Heart left ventricle (tissue), 16 donors: ENCODE measurements around the gene KRTAP10-10. TPM values are rescaled to one million over a fixed set of nuclear protein-coding genes. Genes with fewer than 3 reads are reported as not detected.
A peak's percentile ranks its signal among the peaks of the same experiment; 100 is the strongest.
"Not testable (repeated sequence)": the region's sequence is repeated elsewhere in the genome, so short reads cannot be mapped to it uniquely, and the experiment has no call there.

Experiments used
- ATAC-seq, 4 donors: fragments of 200-7000 bp; cut with Tn5 transposase; one replicate each; pipeline ENCODE4 v1.9.1; 2020 to 2022; ENCODE audit warnings: moderate library complexity in 4 of 4, mild to moderate bottlenecking in 3 of 4, moderate number of reproducible peaks in 1 of 4
- DNase-seq, 5 donors: peaks; one replicate each; pipeline ENCODE4 v3.0.0-alpha.2; 2020
- H3K27ac ChIP-seq, 12 donors: fragments of 200-600 bp; sonication (generic) in 4 of 12; one replicate each; pipeline versions ENCODE4 v1.5.0 to v1.8.0; 2016 to 2022; ENCODE audit warnings: mild to moderate bottlenecking in 2 of 12
- H3K27me3 ChIP-seq, 9 donors: fragments of 200-600 bp; sonication (generic) in 2 of 9; one replicate each; pipeline versions ENCODE4 v1.5.1 to v1.8.0; 2016 to 2022; ENCODE audit warnings: mild to moderate bottlenecking in 3 of 9
- H3K36me3 ChIP-seq, 9 donors: fragments of 200-600 bp; sonication (generic) in 2 of 9; one replicate each; pipeline versions ENCODE4 v1.5.0 to v1.8.0; 2018 to 2022; ENCODE audit warnings: mild to moderate bottlenecking in 2 of 9
- H3K4me1 ChIP-seq, 12 donors: fragments of 200-600 bp; sonication (generic) in 4 of 12; one replicate each; pipeline versions ENCODE4 v1.5.0 to v1.8.0; 2016 to 2022; ENCODE audit warnings: mild to moderate bottlenecking in 3 of 12
- H3K4me3 ChIP-seq, 12 donors: fragments of 200-600 bp; sonication (generic) in 4 of 12; one replicate each; pipeline versions ENCODE4 v1.5.0 to v1.8.0; 2017 to 2022; ENCODE audit warnings: mild to moderate bottlenecking in 9 of 12, moderate library complexity in 4 of 12
- H3K9me3 ChIP-seq, 12 donors: fragments of 200-600 bp; sonication (generic) in 4 of 12; one replicate each; pipeline versions ENCODE4 v1.5.0 to v1.8.0; 2016 to 2022; ENCODE audit warnings: mild to moderate bottlenecking in 1 of 12
- CTCF ChIP-seq, 12 donors: fragments of 200-600 bp; sonication (generic) in 4 of 12; IDR thresholded peaks; one replicate each; pipeline versions ENCODE4 v1.5.0 to v1.8.0; 2018 to 2022; ENCODE audit warnings: antibody characterized with exemption in 12 of 12, mild to moderate bottlenecking in 5 of 12
- POLR2A ChIP-seq, 2 donors: fragments of 450-650 bp; IDR thresholded peaks; one replicate each; pipeline ENCODE4 v1.6.1; 2017; ENCODE audit warnings: antibody characterized with exemption in 2 of 2, mild to moderate bottlenecking in 2 of 2, moderate library complexity in 2 of 2
- WGBS, 4 donors: extraction: QIAGEN DNeasy Blood & Tissue Kit in 2 of 4; methylation state at CpG; one replicate each; pipeline versions ENCODE4 v1.1.5 to v1.1.7; 2013 to 2018; 5-methylcytosine and 5-hydroxymethylcytosine counted together
- intact Hi-C, 10 donors: fragments of 100-400 bp; cut with DNase I; formaldehyde crosslinking; loops; one replicate each; pipeline versions ENCODE4 v1.11.1 to v1.14.2; 2022
- polyA plus RNA-seq, 2 donors: library from polyadenylated mRNA; stranded (reverse); fragments of 200-250 nt; gene quantifications; one replicate each; pipeline ENCODE4 v1.2.3, GENCODE V29; 2013
- total RNA-seq, 9 donors: library from RNA; depleted of rRNA in 2 of 9; stranded (reverse); fragments of >200 nt in 2 of 9; fragmentation: NEBNext Ultra II Directional in 3 of 9; extraction: Animal tissue kit (Norgen Biotek cat#: 25700) in 3 of 9; gene quantifications; one replicate each; pipeline versions ENCODE4 v1.1.0 to v1.2.4, GENCODE V29; 2016 to 2023
- donor health status: ischemic (EF 13 %, LVEDD 7.1; RV severe dilation, severe dysfunction).
- donor health status: healthy with polysubstance abuse.
- donor health status: DM: no; HTN: yes; CAD: no.
- donor health status: DM: no; HTN: no; CAD: no.
- donor health status: ischemic (EF 25% LVEDD 6.9; RV normal size, moderate dysfunction).
- donor health status: ischemic (EF 25% LVEDD 5.7; RV mildly dilated, moderate dysfunction).
- donor health status: healthy.
- donor health status: DM: yes; HTN: yes; CAD: no.
- donor health status: ischemic (EF 35%, LVEDD 5.7; RV mildly dilated, moderate dysfunction).
- donor health status: nonischemic (EF 11% LVEDD 7.7; RV severe dilation, severe dysfunction).
- donor health status: DM: yes; HTN: yes; CAD: no.
- donor health status: PGD.
- donor health status: ischemic (EF 29% LVEDD 5.4; RV normal size, mild dysfunction).
- donor health status: nonischemic (EF 23%, LVEDD 6.1; RV moderate dilation, normal function).

KRTAP10-10 gene
- total and polyA plus RNA-seq, 11 donors: not detected

GRCh38 chr21:44590311-44590721 is 46.8 kb upstream of the KRTAP10-10 start:
- DNase-seq: peak in 1 of 5 donors; percentile 22
- Histone ChIP-seq H3K27me3 (peaks cover 0 to 27% (median 0%) of the 10 kb centered on the region in 9 donors), H3K27ac (no peak overlapping the region), H3K4me3 (no peak overlapping the region), H3K4me1 (peaks cover 0 to 9% (median 0%) of the 10 kb centered on the region in 12 donors), H3K9me3 (peaks cover 0 to 3% (median 0%) of the 10 kb centered on the region in 12 donors), H3K36me3 (no peaks in the 10 kb centered on the region)
- intact Hi-C loops: no loop called here
- 76 to 86% (median 80%) methylated on average over 1 to 10 of the region's 10 CpGs for WGBS, 4 donors
- TF ChIP-seq CTCF (IDR thresholded peaks at IDR 0.05) (no peak), POLR2A (IDR thresholded peaks at IDR 0.05) (no peak)
- no peak for ATAC-seq

DNA sequence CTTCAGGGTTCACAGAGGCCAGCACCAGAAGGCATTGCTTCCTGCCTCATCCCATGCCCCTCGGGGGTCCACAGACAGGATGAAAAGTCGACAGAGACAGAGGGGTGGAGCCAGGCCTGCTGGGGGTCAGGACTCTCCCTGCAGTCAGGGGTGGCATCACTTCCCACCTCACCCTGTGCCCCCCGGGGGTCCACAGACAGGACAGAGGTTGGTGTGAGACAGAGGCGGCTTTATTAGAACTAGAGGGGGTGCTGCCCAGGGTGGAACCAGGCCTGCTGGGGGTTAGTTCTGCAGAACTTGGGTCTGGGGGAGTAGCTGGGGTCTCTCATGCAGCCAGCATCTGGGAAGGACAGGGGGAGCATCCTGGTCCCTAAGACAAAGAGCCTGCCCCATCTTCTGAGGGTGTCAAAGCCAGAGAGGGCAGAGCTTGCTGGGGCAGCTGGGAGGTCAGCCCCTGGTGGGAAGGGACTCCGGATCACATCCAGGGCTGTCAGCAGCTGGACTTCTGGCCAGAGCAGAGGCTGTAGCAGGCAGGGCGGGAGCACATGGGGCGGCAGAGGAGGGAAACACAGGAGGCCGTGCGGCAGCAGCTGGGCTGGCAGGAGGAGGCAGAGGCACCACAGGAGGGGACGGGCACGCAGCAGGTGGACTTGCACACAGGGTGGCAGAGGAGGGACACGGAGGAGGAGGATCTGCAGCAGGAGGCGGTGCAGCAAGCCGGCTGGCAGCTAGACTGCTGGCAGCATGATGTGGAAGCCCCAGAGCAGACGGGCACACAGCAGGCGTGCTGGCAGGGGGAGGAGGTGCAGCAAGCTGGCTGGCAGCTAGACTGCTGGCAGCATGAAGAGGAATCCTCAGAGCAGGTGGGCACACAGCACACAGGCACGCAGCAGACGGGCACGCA is 46.0 kb upstream of the KRTAP10-10 start:
- intact Hi-C loops, H3K27ac ChIP-seq, H3K36me3 ChIP-seq, DNase-seq, H3K4me3 ChIP-seq, ATAC-seq, H3K4me1 ChIP-seq, H3K9me3 ChIP-seq: not testable (repeated sequence)
- H3K27me3 ChIP-seq: peaks cover 0 to 18% (median 0%) of the 10 kb centered on the region in 9 donors
- 48 to 74% (median 56%) methylated on average over 10 to 18 of the region's 19 CpGs for WGBS, 4 donors

- H3K27ac ChIP-seq, H3K4me1 ChIP-seq, H3K36me3 ChIP-seq, intact Hi-C loops, H3K4me3 ChIP-seq, H3K9me3 ChIP-seq: not testable (repeated sequence)
- H3K27me3 ChIP-seq: peaks cover 0 to 12% (median 0%) of the 10 kb centered on the region in 9 donors
- DNase-seq (peak in 1 of 5 donors; percentile 29), ATAC-seq (peak in 1 of 4 donors; percentile 33)
- 20 to 63% (median 35%) methylated on average over 1 to 4 of the region's 4 CpGs for WGBS, 4 donors
These were observed 45.4 kb upstream of the KRTAP10-10 start for GRCh38 chr21:44591801-44592130.

DNA sequence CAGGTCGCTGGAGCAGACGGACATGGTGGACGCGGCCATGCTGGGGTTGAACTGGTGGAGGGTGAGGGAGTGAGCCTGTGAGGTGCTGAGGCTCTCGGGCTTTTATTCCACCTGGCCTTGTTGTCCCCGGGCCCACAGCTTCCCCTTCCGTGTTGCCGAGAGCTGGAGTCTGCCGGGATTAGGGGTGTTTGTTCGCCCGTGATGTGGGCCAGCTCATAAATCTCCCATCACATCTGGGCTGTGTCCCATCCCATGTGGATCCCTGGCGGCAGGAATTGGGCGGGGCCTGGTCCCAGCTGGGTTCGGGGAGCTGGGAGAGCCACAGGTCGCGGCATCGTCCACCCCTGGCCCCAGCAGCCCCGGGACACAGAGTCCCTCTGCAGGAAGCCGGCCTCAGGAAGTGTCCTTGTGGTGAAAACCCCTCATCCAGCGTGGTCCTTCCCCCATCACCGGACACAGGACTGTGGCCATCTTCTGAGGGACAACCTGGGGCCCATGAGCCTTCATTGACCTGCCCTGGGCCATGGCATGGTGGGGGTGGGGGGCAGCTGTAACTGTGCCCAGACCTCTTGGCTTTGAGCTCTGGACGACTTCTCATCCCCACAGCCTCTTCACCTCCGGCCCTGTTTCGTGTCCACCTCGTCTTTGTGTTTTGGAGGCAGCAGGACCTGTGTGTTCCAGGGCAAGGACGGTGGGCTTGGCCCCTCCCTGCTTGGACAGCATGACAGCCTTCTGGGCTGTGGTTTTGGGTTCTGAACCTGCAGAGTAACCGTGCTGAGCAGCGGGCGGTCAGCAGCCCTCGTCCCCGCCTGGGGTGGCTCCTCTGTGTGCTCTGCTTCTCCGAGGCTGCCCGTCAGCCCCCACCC is 44.5 kb upstream of the KRTAP10-10 start, which contains the start of gene KRTAP10-6:
TSS of gene KRTAP10-6 (minus strand) at position 60 of the 866 bp plus-strand sequence. CDS start at position 39, 21 bp downstream.
- Histone ChIP-seq H3K4me3 (no peak within 1 kb of the TSS), H3K9me3 (no peaks in the 10 kb centered on the region), H3K36me3 (no peaks in the 10 kb centered on the region), H3K4me1 (peaks cover 0 to 9% (median 0%) of the 10 kb centered on the region in 12 donors), H3K27ac (no peak within 1 kb of the TSS), H3K27me3 (peaks cover 0 to 12% (median 0%) of the 10 kb centered on the region in 9 donors)
- peak in 1 of 4 donors; percentile 35 for ATAC-seq
- DNase-seq: peak in 1 of 5 donors; percentile 22
- WGBS, 4 donors: 66 to 72% (median 69%) methylated on average over 25 to 33 of the region's 33 CpGs
- intact Hi-C loops: no loop called here
- TF ChIP-seq CTCF (IDR thresholded peaks at IDR 0.05): no peak
- TF ChIP-seq POLR2A (IDR thresholded peaks at IDR 0.05): no peak
